Spinal cord (tissue), 10 donors: Measurements from ENCODE around the gene FAM78A. TPM values are rescaled to one million over a fixed set of nuclear protein-coding genes. Genes with fewer than 3 reads are reported as not detected.
"Not testable (repeated sequence)": the region's sequence is repeated elsewhere in the genome, so short reads cannot be mapped to it uniquely, and the experiment has no call there.

Experiments
- DNase-seq, 6 donors: peaks; one replicate each; pipeline versions ENCODE4 v3.0.0 to v3.0.0-alpha.2; 2013 to 2015; ENCODE audit warnings: low spot score in 6 of 6, low read depth in 4 of 6
- H3K27ac ChIP-seq: one replicate; pipeline ENCODE4 v1.5.1; 2013; ENCODE audit warnings: low read depth, low read length, control low read depth
- H3K27me3 ChIP-seq: one replicate; pipeline ENCODE4 v1.6.1; 2013; ENCODE audit warnings: low read length; ENCODE audit not compliant: control insufficient read depth, insufficient read depth
- H3K36me3 ChIP-seq: one replicate; pipeline ENCODE4 v1.6.1; 2013; ENCODE audit warnings: low read length; ENCODE audit not compliant: control insufficient read depth, insufficient read depth
- H3K4me1 ChIP-seq: one replicate; pipeline ENCODE4 v1.6.1; 2013; ENCODE audit warnings: low read length; ENCODE audit not compliant: control insufficient read depth, insufficient read depth
- H3K4me3 ChIP-seq: one replicate; pipeline ENCODE4 v1.5.1; 2013; ENCODE audit warnings: low read depth, low read length, control low read depth
- H3K9me3 ChIP-seq: one replicate; pipeline ENCODE4 v1.6.1; 2013; ENCODE audit warnings: low read length; ENCODE audit not compliant: control insufficient read depth, insufficient read depth
- WGBS: methylation state at CpG from one replicate; pipeline ENCODE4 v1.1.5; 2013; ENCODE audit warnings: missing lambda C conversion rate; ENCODE audit not compliant: insufficient coverage; 5-methylcytosine and 5-hydroxymethylcytosine counted together
- polyA plus RNA-seq, 2 donors: library from polyadenylated mRNA; unstranded; fragments of 120-200 nt; gene quantifications; one replicate each; pipeline ENCODE4 v1.2.1, GENCODE V29; 2013; ENCODE audit not compliant: insufficient read length in 2 of 2
- total RNA-seq, 2 donors: library from RNA; depleted of rRNA in 1 of 2; stranded (reverse); fragments of 120-200 nt in 1 of 2; fragments of >200 nt in 1 of 2; gene quantifications; one replicate each; pipeline versions ENCODE4 v1.2.3 to v1.2.4, GENCODE V29; 2013 to 2014
- donor health status: healthy.

Gene FAM78A
- total and polyA plus RNA-seq, 4 donors: 2.7 to 7.4 (median 4.5) TPM

GRCh38 chr9:131258698-131259431 is 17.4 kb downstream of the FAM78A start:
- WGBS: 42% methylated on average over 25 of the region's 25 CpGs
- H3K4me3 ChIP-seq: no peak overlapping the region
- H3K4me1 ChIP-seq: peaks cover 14% of the 10 kb centered on the region
- peaks cover 39% of the 10 kb centered on the region for H3K36me3 ChIP-seq
- H3K27ac ChIP-seq: no peak overlapping the region
- no peak for DNase-seq
- no peaks in the 10 kb centered on the region for H3K27me3 ChIP-seq
- no peaks in the 10 kb centered on the region for H3K9me3 ChIP-seq

GRCh38 chr9:131258186-131258585 is 18.1 kb downstream of the FAM78A start:
- Histone ChIP-seq H3K27me3 (no peaks in the 10 kb centered on the region), H3K4me3 (no peak overlapping the region), H3K27ac (no peak overlapping the region), H3K9me3 (no peaks in the 10 kb centered on the region), H3K4me1 (peaks cover 14% of the 10 kb centered on the region), H3K36me3 (peaks cover 39% of the 10 kb centered on the region)
- DNase-seq: no peak
- 77% methylated on average over 14 of the region's 15 CpGs for WGBS

- Histone ChIP-seq H3K27me3 (no peaks in the 10 kb centered on the region), H3K9me3 (no peaks in the 10 kb centered on the region), H3K36me3 (peaks cover 39% of the 10 kb centered on the region), H3K4me3 (no peak overlapping the region), H3K27ac (no peak overlapping the region), H3K4me1 (peaks cover 14% of the 10 kb centered on the region)
- no peak for DNase-seq
- 89% methylated on average over 13 of the region's 15 CpGs for WGBS
Measured at GRCh38 chr9:131257266-131258025, 18.9 kb downstream of the FAM78A start.

GRCh38 chr9:131255676-131256197 is 20.6 kb downstream of the FAM78A start:
- WGBS: 73% methylated on average over 8 of the region's 8 CpGs
- DNase-seq: no peak
- no peak overlapping the region for H3K27ac ChIP-seq
- no peaks in the 10 kb centered on the region for H3K27me3 ChIP-seq
- peaks cover 14% of the 10 kb centered on the region for H3K4me1 ChIP-seq
- peaks cover 27% of the 10 kb centered on the region for H3K36me3 ChIP-seq
- no peaks in the 10 kb centered on the region for H3K9me3 ChIP-seq
- H3K4me3 ChIP-seq: no peak overlapping the region

GRCh38 chr9:131254626-131255025 is 21.7 kb downstream of the FAM78A start:
- 98% methylated on average over 12 of the region's 14 CpGs for WGBS
- peaks cover 17% of the 10 kb centered on the region for H3K36me3 ChIP-seq
- H3K27ac ChIP-seq: no peak overlapping the region
- no peaks in the 10 kb centered on the region for H3K9me3 ChIP-seq
- no peak for DNase-seq
- H3K27me3 ChIP-seq: no peaks in the 10 kb centered on the region
- H3K4me3 ChIP-seq: no peak overlapping the region
- H3K4me1 ChIP-seq: peaks cover 14% of the 10 kb centered on the region

GRCh38 chr9:131253891-131254491 is 22.3 kb downstream of the FAM78A start:
- 37% methylated on average over 12 of the region's 14 CpGs for WGBS
- DNase-seq: no peak
- Histone ChIP-seq H3K27me3 (no peaks in the 10 kb centered on the region), H3K27ac (no peak overlapping the region), H3K4me1 (peaks cover 13% of the 10 kb centered on the region), H3K36me3 (peaks cover 10% of the 10 kb centered on the region), H3K9me3 (no peaks in the 10 kb centered on the region), H3K4me3 (no peak overlapping the region)

GRCh38 chr9:131252120-131252519 is 24.2 kb downstream of the FAM78A start:
- H3K27me3 ChIP-seq: no peaks in the 10 kb centered on the region
- H3K27ac ChIP-seq: no peak overlapping the region
- 89% methylated on average over 23 of the region's 23 CpGs for WGBS
- H3K4me3 ChIP-seq: no peak overlapping the region
- no peaks in the 10 kb centered on the region for H3K36me3 ChIP-seq
- H3K4me1 ChIP-seq: peaks cover 4% of the 10 kb centered on the region
- DNase-seq: no peak
- H3K9me3 ChIP-seq: no peaks in the 10 kb centered on the region

GRCh38 chr9:131246618-131247017 is 29.7 kb downstream of the FAM78A start:
- Histone ChIP-seq H3K27ac (no peak overlapping the region), H3K27me3 (no peaks in the 10 kb centered on the region), H3K36me3 (no peaks in the 10 kb centered on the region), H3K4me1 (no peaks in the 10 kb centered on the region), H3K9me3 (no peaks in the 10 kb centered on the region), H3K4me3 (no peak overlapping the region)
- WGBS: 100% methylated on average over 1 of the region's 4 CpGs
- DNase-seq: no peak

- H3K4me3 ChIP-seq, H3K27ac ChIP-seq, H3K36me3 ChIP-seq, DNase-seq, H3K4me1 ChIP-seq, H3K9me3 ChIP-seq, H3K27me3 ChIP-seq: not testable (repeated sequence)
- WGBS: no CpG with 5 or more reads among the region's 5 CpGs
Measured at GRCh38 chr9:131244331-131244730, 32.0 kb downstream of the FAM78A start.
